Measurements from ENCODE around the gene TANGO2.

DNA sequence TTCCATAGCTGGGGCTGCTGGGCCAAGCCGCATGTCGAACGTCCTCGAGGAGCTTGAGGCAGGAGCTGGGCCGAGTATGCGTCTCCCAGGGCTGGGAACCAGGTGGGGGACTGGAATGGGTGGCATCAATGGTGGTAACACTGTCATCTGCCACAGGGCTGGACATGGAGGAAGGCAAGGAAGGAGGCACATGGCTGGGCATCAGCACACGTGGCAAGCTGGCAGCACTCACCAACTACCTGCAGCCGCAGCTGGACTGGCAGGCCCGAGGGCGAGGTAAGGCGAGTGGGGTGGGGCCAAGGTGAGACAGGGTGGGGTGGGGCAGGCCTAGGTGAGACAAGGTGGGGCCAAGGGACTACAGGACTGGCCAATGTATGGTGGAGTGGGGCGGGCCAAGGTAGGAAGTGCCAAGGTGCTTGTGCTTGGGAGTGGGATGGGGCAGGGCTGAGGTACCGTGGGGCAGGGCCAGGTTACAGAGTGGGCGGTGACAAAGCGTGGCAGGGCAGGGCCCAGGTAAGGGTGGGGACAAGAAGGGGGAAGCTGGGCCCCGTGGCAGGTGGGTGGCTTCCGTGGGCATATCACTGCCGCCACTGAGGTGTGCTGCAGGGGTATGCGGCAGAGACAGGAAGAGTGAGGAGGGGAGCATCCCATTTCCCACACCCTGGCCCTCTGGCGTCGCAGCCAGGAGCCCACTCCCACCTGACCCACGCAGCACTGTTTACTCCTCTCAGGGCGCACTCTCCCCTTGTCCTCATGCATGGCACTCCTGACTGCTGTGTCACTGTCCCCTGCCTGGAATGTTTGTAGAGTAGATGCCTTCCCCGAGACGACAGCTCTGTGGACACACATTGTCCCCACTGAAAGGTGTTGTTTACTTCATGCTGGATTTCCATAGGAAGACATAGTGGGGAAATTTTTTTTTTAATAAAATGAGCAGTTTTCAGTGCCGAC is 31.7 kb downstream of the TANGO2 start:
- no peak for TF ChIP-seq EZH2 (IDR thresholded peaks at IDR 0.05)
- TF ChIP-seq, protein P1, sequence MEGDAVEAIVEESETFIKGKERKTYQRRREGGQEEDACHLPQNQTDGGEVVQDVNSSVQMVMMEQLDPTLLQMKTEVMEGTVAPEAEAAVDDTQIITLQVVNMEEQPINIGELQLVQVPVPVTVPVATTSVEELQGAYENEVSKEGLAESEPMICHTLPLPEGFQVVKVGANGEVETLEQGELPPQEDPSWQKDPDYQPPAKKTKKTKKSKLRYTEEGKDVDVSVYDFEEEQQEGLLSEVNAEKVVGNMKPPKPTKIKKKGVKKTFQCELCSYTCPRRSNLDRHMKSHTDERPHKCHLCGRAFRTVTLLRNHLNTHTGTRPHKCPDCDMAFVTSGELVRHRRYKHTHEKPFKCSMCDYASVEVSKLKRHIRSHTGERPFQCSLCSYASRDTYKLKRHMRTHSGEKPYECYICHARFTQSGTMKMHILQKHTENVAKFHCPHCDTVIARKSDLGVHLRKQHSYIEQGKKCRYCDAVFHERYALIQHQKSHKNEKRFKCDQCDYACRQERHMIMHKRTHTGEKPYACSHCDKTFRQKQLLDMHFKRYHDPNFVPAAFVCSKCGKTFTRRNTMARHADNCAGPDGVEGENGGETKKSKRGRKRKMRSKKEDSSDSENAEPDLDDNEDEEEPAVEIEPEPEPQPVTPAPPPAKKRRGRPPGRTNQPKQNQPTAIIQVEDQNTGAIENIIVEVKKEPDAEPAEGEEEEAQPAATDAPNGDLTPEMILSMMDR (IDR thresholded peaks at IDR 0.05 in 2 of 3, conservative IDR thresholded peaks at IDR 0.05 in 1 of 3; ENCODE audit: borderline replicate concordance in 1 of 3, insufficient read depth in 1 of 3, low read depth in 2 of 3, low read length in 2 of 3) = no peak
- TF ChIP-seq CEBPB (IDR thresholded peaks at IDR 0.05; ENCODE audit: low read depth) = no peak
- TF ChIP-seq POLR2A (IDR thresholded peaks at IDR 0.05; ENCODE audit: borderline replicate concordance, extremely low read depth, insufficient read depth, insufficient read length) = no peak
- TF ChIP-seq YY1 (IDR thresholded peaks at IDR 0.05; ENCODE audit: extremely low read depth, insufficient replicate concordance, low read depth, low read length) = no peak
- TF ChIP-seq SP1 (IDR thresholded peaks at IDR 0.05; ENCODE audit: low read depth) = no peak
- TF ChIP-seq EZH2phosphoT487 (IDR thresholded peaks at IDR 0.05; ENCODE audit: borderline replicate concordance) = no peak

Measured in HCT116 (cell line).